ENCODE data around the gene HS6ST2.

Gene HS6ST2

GRCh38 chrX:132820675-132821074 is 137.8 kb downstream of the HS6ST2 start:
- Histone ChIP-seq H3K4me2 (ENCODE audit: low read length) (no peak overlapping the region), H2AFZ (ENCODE audit: low read length) (no peak overlapping the region), H3K9me2 (ENCODE audit: low read depth, low read length) (no peaks in the 10 kb centered on the region), H3K27ac (ENCODE audit: low read depth, low read length, poor library complexity, severe bottlenecking) (no peak overlapping the region), H3K79me2 (ENCODE audit: insufficient read depth, low read length) (no peaks in the 10 kb centered on the region), H3K36me3 (ENCODE audit: insufficient read depth, low read length) (no peaks in the 10 kb centered on the region), H4K20me1 (ENCODE audit: insufficient read depth, low read length) (no peaks in the 10 kb centered on the region), H3K9ac (ENCODE audit: low read length) (no peak overlapping the region), H3K9me3 (ENCODE audit: low read length) (no peaks in the 10 kb centered on the region), H3F3A (ENCODE audit: insufficient read depth, low read length) (no peaks in the 10 kb centered on the region), H3K27me3 (ENCODE audit: insufficient read depth, low read length) (no peaks in the 10 kb centered on the region), H3K4me3 (ENCODE audit: low read depth, low read length, poor library complexity, severe bottlenecking) (no peak overlapping the region), H3K4me1 (ENCODE audit: insufficient read depth, low read length, severe bottlenecking) (no peaks in the 10 kb centered on the region)
- TF ChIP-seq EZH2 (IDR thresholded peaks at IDR 0.05; ENCODE audit: borderline replicate concordance, low read length), result no peak
- no peak for TF ChIP-seq CTCF (IDR thresholded peaks at IDR 0.05; ENCODE audit: low read length)

DNA sequence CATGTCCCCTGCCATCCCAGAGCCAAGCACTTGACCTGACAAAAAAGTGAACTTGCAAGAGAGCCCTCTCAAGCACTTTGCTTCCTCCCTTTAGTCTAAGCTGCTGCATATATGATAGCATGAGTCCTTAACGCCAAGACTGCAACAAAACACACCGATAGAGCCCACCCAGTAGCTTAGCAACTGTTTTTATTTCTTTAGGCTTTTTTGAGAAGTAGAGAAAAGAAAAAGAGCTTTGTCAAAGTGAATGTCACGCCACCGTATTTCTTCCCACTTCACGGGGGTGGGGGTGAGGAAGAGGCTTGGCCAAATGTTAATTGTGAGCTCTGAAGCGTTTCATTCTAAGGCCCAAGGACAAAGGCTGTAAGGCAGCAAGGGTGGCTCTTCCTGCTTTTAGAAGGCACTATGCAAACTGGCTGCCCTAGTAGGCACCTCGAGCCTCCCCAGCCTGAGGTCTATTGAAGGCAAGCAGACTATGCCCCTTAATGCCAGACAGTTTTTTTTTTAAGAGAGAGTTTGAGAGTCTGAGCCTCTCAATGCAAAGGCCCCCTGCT is 138.6 kb downstream of the HS6ST2 start:
- H3K9me2 ChIP-seq (ENCODE audit: low read depth, low read length), result no peaks in the 10 kb centered on the region
- no peak overlapping the region for H3K27ac ChIP-seq (ENCODE audit: low read depth, low read length, poor library complexity, severe bottlenecking)
- H4K20me1 ChIP-seq (ENCODE audit: insufficient read depth, low read length), result no peaks in the 10 kb centered on the region
- no peak overlapping the region for H3K9ac ChIP-seq (ENCODE audit: low read length)
- no peaks in the 10 kb centered on the region for H3F3A ChIP-seq (ENCODE audit: insufficient read depth, low read length)
- no peaks in the 10 kb centered on the region for H3K79me2 ChIP-seq (ENCODE audit: insufficient read depth, low read length)
- H3K4me3 ChIP-seq (ENCODE audit: low read depth, low read length, poor library complexity, severe bottlenecking), result no peak overlapping the region
- H3K36me3 ChIP-seq (ENCODE audit: insufficient read depth, low read length), result no peaks in the 10 kb centered on the region
- no peaks in the 10 kb centered on the region for H3K9me3 ChIP-seq (ENCODE audit: low read length)
- H2AFZ ChIP-seq (ENCODE audit: low read length), result no peak overlapping the region
- H3K4me2 ChIP-seq (ENCODE audit: low read length), result no peak overlapping the region
- TF ChIP-seq EZH2 (IDR thresholded peaks at IDR 0.05; ENCODE audit: borderline replicate concordance, low read length), result no peak
- TF ChIP-seq CTCF (IDR thresholded peaks at IDR 0.05; ENCODE audit: low read length), result no peak
- no peaks in the 10 kb centered on the region for H3K4me1 ChIP-seq (ENCODE audit: insufficient read depth, low read length, severe bottlenecking)
- no peaks in the 10 kb centered on the region for H3K27me3 ChIP-seq (ENCODE audit: insufficient read depth, low read length)

DNA sequence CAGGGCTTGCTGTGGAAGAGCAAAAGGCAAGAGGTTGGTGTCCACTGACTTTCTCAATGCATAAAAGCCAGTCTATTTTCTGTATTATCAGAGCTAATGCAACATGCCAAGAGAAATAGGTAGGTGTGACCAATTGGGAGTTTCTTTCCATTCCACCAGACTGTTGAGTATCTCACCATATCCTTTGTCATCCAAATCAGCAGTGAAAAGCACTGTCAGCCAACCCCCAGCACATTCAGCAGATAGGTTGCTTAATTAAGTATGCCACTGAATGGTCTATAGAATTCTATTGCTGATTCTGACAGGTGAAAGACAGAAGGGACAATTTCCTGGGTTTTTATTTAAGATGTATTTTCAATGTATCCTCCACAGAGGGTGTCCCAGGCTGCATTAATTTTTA is 139.8 kb downstream of the HS6ST2 start:
- Histone ChIP-seq H3F3A (ENCODE audit: insufficient read depth, low read length) (no peaks in the 10 kb centered on the region), H3K4me2 (ENCODE audit: low read length) (no peak overlapping the region), H3K9ac (ENCODE audit: low read length) (no peak overlapping the region), H3K9me2 (ENCODE audit: low read depth, low read length) (no peaks in the 10 kb centered on the region), H3K4me1 (ENCODE audit: insufficient read depth, low read length, severe bottlenecking) (no peaks in the 10 kb centered on the region), H3K36me3 (ENCODE audit: insufficient read depth, low read length) (no peaks in the 10 kb centered on the region), H3K9me3 (ENCODE audit: low read length) (no peaks in the 10 kb centered on the region), H3K79me2 (ENCODE audit: insufficient read depth, low read length) (no peaks in the 10 kb centered on the region), H4K20me1 (ENCODE audit: insufficient read depth, low read length) (no peaks in the 10 kb centered on the region), H2AFZ (ENCODE audit: low read length) (no peak overlapping the region), H3K27ac (ENCODE audit: low read depth, low read length, poor library complexity, severe bottlenecking) (no peak overlapping the region), H3K4me3 (ENCODE audit: low read depth, low read length, poor library complexity, severe bottlenecking) (no peak overlapping the region), H3K27me3 (ENCODE audit: insufficient read depth, low read length) (no peaks in the 10 kb centered on the region)
- TF ChIP-seq EZH2 (IDR thresholded peaks at IDR 0.05; ENCODE audit: borderline replicate concordance, low read length) (no peak), CTCF (IDR thresholded peaks at IDR 0.05; ENCODE audit: low read length) (no peak)
